ENCODE measurements around the gene ZNF283.
"Not testable (repeated sequence)": the region's sequence is repeated elsewhere in the genome, so short reads cannot be mapped to it uniquely, and the experiment has no call there.

Gene ZNF283

GRCh38 chr19:43847246-43847645 lies 20.1 kb downstream of the ZNF283 start:
- Histone ChIP-seq H3K4me3 (ENCODE audit: low read length) (no peak overlapping the region), H3K36me3 (ENCODE audit: insufficient read depth, low read length) (peaks cover 1% of the 10 kb centered on the region), H3K9me3 (ENCODE audit: low read length) (peaks cover 43% of the 10 kb centered on the region)

GRCh38 chr19:43847884-43848283 lies 20.8 kb downstream of the ZNF283 start:
- Histone ChIP-seq H3K36me3 (ENCODE audit: insufficient read depth, low read length) (no peaks in the 10 kb centered on the region), H3K9me3 (ENCODE audit: low read length) (peaks cover 41% of the 10 kb centered on the region), H3K4me3 (ENCODE audit: low read length) (no peak overlapping the region), H3K4me1 (ENCODE audit: insufficient read depth, low read length) (no peaks in the 10 kb centered on the region), H2AFZ (ENCODE audit: low read depth, low read length) (no peak overlapping the region), H3K27me3 (ENCODE audit: insufficient read depth, low read length) (no peaks in the 10 kb centered on the region)

More at GRCh38 chr19:43847246-43847645, 20.1 kb downstream of the ZNF283 start:
- no peaks in the 10 kb centered on the region for H3K4me1 ChIP-seq (ENCODE audit: insufficient read depth, low read length)
- H2AFZ ChIP-seq (ENCODE audit: low read depth, low read length) = no peak overlapping the region
- no peaks in the 10 kb centered on the region for H3K27me3 ChIP-seq (ENCODE audit: insufficient read depth, low read length)

GRCh38 chr19:43848821-43849220 lies 21.7 kb downstream of the ZNF283 start:
- H3K9me3 ChIP-seq (ENCODE audit: low read length) = peaks cover 39% of the 10 kb centered on the region
- H3K36me3 ChIP-seq (ENCODE audit: insufficient read depth, low read length) = no peaks in the 10 kb centered on the region
- H3K27me3 ChIP-seq (ENCODE audit: insufficient read depth, low read length) = no peaks in the 10 kb centered on the region
- H3K4me1 ChIP-seq (ENCODE audit: insufficient read depth, low read length) = no peaks in the 10 kb centered on the region
- no peak overlapping the region for H2AFZ ChIP-seq (ENCODE audit: low read depth, low read length)
- H3K4me3 ChIP-seq (ENCODE audit: low read length) = no peak overlapping the region

GRCh38 chr19:43858174-43858573 lies 31.1 kb downstream of the ZNF283 start:
- Histone ChIP-seq H3K36me3 (ENCODE audit: insufficient read depth, low read length) (no peaks in the 10 kb centered on the region), H3K4me3 (ENCODE audit: low read length) (no peak overlapping the region), H2AFZ (ENCODE audit: low read depth, low read length) (no peak overlapping the region), H3K27me3 (ENCODE audit: insufficient read depth, low read length) (no peaks in the 10 kb centered on the region), H3K9me3 (ENCODE audit: low read length) (peaks cover 1% of the 10 kb centered on the region), H3K4me1 (ENCODE audit: insufficient read depth, low read length) (no peaks in the 10 kb centered on the region)

- not testable (repeated sequence) for H2AFZ ChIP-seq (ENCODE audit: low read depth, low read length); H3K27me3 ChIP-seq (ENCODE audit: insufficient read depth, low read length); H3K4me1 ChIP-seq (ENCODE audit: insufficient read depth, low read length); H3K36me3 ChIP-seq (ENCODE audit: insufficient read depth, low read length); H3K4me3 ChIP-seq (ENCODE audit: low read length)
- H3K9me3 ChIP-seq (ENCODE audit: low read length) = peaks cover 11% of the 10 kb centered on the region
These were observed 39.8 kb downstream of the ZNF283 start for GRCh38 chr19:43866923-43867322.

GRCh38 chr19:43872547-43873336 lies 45.6 kb downstream of the ZNF283 start:
- no peaks in the 10 kb centered on the region for H3K4me1 ChIP-seq (ENCODE audit: insufficient read depth, low read length)
- no peak overlapping the region for H3K4me3 ChIP-seq (ENCODE audit: low read length)
- no peaks in the 10 kb centered on the region for H3K36me3 ChIP-seq (ENCODE audit: insufficient read depth, low read length)
- H2AFZ ChIP-seq (ENCODE audit: low read depth, low read length) = no peak overlapping the region
- no peaks in the 10 kb centered on the region for H3K27me3 ChIP-seq (ENCODE audit: insufficient read depth, low read length)
- H3K9me3 ChIP-seq (ENCODE audit: low read length) = peaks cover 19% of the 10 kb centered on the region

GRCh38 chr19:43880483-43880882 lies 53.4 kb downstream of the ZNF283 start:
- H3K4me1 ChIP-seq (ENCODE audit: insufficient read depth, low read length) = no peaks in the 10 kb centered on the region
- H2AFZ ChIP-seq (ENCODE audit: low read depth, low read length) = no peak overlapping the region
- H3K4me3 ChIP-seq (ENCODE audit: low read length) = no peak overlapping the region
- no peaks in the 10 kb centered on the region for H3K36me3 ChIP-seq (ENCODE audit: insufficient read depth, low read length)
- peaks cover 18% of the 10 kb centered on the region for H3K9me3 ChIP-seq (ENCODE audit: low read length)
- no peaks in the 10 kb centered on the region for H3K27me3 ChIP-seq (ENCODE audit: insufficient read depth, low read length)

- no peak within 1 kb of the TSS for H3K4me3 ChIP-seq (ENCODE audit: low read length)
- peaks cover 13% of the 10 kb centered on the region for H3K9me3 ChIP-seq (ENCODE audit: low read length)
- H3K4me1 ChIP-seq (ENCODE audit: insufficient read depth, low read length) = no peaks in the 10 kb centered on the region
These were observed 56.7 kb downstream of the ZNF283 start, which contains the start of gene ZNF404 for GRCh38 chr19:43883864-43884263. ZNF404 (minus strand) TSS chr19:43883964.

GRCh38 chr19:43895727-43896308 lies 68.7 kb downstream of the ZNF283 start:
- no peak overlapping the region for H3K4me3 ChIP-seq (ENCODE audit: low read length)
- H2AFZ ChIP-seq (ENCODE audit: low read depth, low read length) = no peak overlapping the region
- H3K27me3 ChIP-seq (ENCODE audit: insufficient read depth, low read length) = no peaks in the 10 kb centered on the region
- peaks cover under 1% of the 10 kb centered on the region for H3K4me1 ChIP-seq (ENCODE audit: insufficient read depth, low read length)
- H3K36me3 ChIP-seq (ENCODE audit: insufficient read depth, low read length) = no peaks in the 10 kb centered on the region
- H3K9me3 ChIP-seq (ENCODE audit: low read length) = peaks cover 12% of the 10 kb centered on the region

More at GRCh38 chr19:43883864-43884263, 56.7 kb downstream of the ZNF283 start, which contains the start of gene ZNF404:
- Histone ChIP-seq H3K27me3 (ENCODE audit: insufficient read depth, low read length) (no peaks in the 10 kb centered on the region), H3K36me3 (ENCODE audit: insufficient read depth, low read length) (no peaks in the 10 kb centered on the region), H2AFZ (ENCODE audit: low read depth, low read length) (no peak within 1 kb of the TSS)
